ENCODE results near the gene PPP2R2C.

- TF ChIP-seq EP300 (IDR thresholded peaks at IDR 0.05) (no peak), CTCF (IDR thresholded peaks at IDR 0.05) (no peak)
These were observed 26.3 kb upstream of the PPP2R2C start for GRCh38 chr4:6498511-6499237.
